KBM-7 (cell line): ENCODE measurements around the gene QKI.

ENCODE experiments used
- DNase-seq: peaks from one replicate; pipeline ENCODE4 v3.0.0-alpha.2; 2015
- in situ Hi-C: fragments of 300-500 bp; cut with MboI; formaldehyde crosslinking; loops from 2 replicates; pipeline ENCODE4 v1.14.3; 2020; ENCODE audit warnings: low sequenced_read_pairs, low pct_unique_long_range_greater_than_20kb, mixed read lengths

Gene QKI

DNA sequence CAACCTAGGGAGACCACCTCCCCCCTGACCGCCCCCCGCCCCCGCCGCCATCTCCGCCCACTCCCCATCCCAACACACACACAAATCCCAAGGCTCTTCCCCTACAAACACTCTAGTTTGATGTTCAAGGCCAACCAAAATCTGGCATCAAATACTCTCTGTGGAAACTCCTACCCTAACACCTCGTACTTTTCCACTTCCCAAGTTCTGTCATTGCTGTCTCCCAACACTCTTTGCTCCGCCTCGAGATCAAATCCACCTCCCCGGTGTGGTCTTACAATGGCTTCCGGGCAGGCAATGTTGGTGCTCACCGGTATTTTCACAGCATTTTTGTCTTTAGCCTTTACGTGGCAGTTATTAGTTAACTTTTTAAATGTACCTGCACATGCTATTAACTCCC, 4.8 kb upstream of the QKI start:
- DNase-seq, result no peak
- in situ Hi-C loops, result no loop called here

DNA sequence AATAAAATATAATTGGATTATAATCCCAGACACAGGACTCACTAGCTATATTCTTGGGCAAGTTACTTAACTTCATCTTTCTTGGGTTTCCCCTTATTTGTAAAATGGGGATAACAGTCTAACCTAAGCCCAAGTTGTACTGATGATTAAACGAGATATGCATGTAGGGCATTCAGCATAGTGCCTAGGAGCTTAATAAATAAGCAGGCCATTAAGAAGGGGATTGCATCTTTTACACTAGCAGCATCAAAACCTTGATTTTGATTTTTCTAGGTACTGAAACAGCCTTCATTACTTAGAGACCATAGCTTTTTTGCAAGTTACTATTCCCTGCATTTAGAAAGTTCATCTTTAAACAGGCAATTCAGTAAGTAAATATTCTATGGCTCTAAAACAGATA, 2.2 kb upstream of the QKI start:
- in situ Hi-C loops, result no loop called here
- DNase-seq, result no peak

DNA sequence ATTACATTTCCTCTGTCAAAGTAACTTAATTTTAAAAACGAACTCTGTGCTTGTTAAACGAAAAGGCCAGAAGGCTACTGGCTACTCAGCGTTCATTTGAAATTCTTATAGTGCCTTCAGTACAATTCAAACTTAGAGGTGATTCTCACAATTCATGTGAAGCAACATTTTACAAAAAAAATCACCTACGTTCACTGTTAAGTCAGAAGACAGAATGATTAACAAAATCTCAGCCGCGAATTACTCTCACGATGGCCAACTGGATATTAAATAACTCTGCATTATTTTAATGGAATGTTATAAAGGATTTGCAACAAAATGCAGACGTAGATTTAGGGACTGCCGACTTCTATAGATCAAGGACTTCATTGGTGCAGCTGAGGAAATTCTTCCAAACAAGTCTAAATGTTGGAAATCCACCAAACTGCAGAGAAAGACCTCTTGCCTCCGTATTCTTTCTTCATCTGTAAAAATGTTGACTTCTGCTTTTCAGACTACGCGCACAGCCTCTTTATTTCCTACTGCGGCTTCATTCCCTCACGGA, 1.6 kb upstream of the QKI start:
- DNase-seq, result no peak
- in situ Hi-C loops, result no loop called here

DNA sequence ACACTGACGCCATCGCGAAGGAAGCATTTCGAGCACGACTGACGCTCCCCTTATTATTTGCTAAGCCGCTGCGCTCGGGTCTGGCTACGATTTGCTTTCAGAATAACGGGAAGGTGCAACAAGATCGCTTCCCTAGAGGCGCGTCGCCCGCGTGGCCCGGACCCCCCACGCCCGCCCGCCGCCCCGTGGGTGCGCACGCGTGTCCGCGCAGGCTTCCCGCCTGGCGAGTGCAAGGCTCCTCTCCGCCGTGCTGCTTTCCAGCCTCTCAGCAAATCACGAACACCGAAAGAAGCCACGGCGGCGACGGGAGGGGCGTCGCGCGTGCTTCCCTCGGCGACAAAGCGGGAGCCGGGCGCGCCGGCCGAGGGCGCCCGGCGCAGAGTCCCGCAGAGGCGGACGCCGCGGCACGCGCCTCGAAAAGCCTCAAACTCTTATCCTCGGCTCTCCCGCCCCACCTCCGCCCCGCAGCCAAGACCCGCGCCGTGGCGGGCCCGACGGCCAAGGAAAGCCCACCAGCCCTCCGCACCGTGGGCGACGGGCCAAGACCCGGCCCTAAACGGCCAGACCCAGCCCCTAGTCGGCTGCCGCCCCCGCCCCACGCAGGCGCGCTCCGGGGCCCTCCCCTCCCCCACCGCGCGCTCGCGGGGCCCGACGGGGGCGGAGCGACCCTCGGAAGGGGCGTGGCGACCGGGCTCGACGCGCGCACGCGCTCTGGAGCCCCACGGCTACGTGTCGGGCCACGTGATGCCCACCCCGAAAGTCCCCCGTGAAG, 987 bp upstream of the QKI start:
- in situ Hi-C loops, result no loop called here
- peak; percentile 85 for DNase-seq

DNA sequence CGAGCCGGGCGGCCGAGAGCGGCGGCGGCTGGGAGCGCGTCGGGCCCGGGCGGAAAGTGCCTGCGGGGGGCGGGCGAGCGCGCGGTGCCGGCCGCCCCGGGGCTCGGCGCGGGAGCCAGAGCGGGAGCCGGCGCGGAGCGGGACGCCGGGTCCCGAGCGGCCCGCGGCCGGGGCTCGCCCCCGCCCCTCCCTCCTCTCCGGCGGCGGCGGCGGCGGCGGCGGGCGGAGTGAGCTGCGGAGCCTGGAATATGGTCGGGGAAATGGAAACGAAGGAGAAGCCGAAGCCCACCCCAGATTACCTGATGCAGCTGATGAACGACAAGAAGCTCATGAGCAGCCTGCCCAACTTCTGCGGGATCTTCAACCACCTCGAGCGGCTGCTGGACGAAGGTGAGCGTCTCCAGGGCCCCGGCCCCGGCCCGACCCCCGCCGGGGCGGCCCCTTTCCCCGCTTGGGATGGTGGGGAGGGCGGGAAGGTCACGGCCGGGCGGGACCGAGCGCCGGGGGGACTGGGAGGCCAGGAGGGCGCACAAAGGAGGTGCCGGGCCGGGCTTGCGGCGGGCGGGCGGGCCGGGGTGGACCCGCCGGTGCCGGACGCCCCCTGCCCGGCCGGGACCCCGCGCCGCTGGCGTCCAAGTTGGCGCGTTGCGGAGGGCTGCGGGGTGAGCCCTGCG, 565 bp downstream of the QKI start:
- in situ Hi-C loops, result no loop called here
- peak; percentile 29 for DNase-seq

DNA sequence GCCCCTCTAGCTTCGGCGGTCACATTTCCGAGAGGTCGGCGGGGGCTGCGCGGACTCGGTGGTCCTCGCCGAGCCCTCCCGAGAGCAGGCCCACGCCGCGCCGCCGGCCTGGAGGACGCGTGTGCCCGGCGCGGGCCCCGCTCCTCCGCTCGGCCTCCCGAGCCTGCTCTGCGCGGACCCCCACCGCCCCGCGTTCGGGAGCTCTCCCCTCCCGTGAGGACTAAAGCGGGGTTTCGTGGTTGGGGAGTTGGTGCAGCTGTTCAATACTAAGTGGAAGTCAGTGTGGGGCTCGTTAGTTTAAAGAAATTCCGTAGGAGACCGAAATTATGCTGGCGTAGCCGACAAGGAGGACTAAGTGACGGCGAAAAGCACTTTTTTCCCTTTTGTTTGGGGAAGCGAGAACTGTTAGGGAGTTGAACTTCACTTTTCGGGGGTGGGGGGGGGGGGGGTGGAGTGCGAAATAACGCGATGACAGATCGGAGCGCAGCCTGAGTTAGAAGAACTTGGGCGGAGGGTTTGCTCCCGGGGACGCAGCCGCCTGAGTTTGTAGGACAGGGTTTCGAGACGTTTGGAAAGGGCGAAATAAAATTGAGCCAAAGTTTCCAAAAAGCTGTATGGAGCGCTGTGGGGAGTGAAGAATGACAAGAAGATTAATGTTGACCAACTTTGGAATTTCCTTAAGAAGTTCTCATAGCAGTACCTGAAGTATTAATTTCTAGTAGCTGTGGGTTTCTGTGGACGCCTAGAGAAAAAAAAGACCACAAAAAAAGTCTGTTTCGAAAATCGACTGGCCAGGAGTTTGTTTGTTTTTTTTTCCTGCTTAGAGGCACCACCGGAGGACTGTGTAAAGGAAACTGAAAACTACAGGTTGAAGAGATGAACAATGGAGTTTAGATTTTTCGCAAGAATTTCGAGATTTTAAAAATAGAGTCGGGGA, 1.4 kb downstream of the QKI start:
- in situ Hi-C loops, result no loop called here
- DNase-seq, result peak; percentile 75

DNA sequence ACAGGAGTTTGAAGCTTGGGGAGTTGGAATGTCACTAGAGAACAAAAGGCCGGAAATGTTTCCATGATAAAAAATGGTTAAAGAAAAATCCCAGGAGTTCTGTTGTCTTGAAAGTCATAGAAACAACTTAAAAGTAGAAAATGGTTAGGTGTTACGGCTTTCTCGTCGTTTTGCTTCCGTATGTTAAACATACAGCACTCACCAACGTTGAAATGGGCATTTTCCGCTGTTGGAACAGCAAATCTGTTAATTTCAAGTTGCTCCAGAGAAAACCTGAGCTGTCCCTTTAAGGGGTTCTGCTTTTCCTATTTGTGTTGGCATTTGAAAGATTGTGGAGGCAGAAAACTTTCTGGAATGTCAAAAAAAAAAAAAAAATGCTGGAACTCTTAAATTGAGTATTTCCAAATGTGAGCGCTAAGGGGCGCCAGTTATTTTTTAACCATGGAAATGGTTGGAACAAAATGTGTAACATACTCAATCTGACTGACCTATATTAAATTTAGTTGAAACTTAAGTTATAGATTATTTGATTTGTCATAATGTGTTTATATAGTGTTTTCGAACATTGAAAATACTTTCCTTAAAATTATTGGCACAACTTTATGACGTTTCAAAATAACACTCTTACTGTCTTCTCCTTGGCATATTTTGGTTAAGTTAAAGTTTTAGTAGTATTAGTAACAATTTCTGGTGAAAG, 2.2 kb downstream of the QKI start:
- in situ Hi-C loops, result no loop called here
- peak; percentile 71 for DNase-seq

DNA sequence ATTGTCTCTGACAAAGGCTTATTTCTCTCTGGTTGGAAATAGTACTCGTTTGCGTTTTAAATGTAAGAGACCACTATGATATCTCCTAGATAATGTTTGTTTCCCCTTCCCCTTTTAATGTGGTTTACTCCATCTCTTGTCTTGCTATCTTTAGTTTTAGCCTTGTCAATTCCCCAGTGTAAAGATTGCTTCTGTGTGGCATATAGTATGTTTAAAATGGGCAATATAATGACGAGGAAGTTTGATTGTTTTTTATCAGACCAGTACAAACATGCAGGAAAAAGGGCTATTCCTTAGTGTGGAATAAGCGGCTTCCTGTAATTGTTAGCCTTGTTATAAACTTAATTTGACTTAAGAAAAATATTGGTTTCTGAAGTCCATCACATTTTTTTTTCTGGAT, 3.1 kb downstream of the QKI start:
- in situ Hi-C loops, result no loop called here
- peak; percentile 49 for DNase-seq

DNA sequence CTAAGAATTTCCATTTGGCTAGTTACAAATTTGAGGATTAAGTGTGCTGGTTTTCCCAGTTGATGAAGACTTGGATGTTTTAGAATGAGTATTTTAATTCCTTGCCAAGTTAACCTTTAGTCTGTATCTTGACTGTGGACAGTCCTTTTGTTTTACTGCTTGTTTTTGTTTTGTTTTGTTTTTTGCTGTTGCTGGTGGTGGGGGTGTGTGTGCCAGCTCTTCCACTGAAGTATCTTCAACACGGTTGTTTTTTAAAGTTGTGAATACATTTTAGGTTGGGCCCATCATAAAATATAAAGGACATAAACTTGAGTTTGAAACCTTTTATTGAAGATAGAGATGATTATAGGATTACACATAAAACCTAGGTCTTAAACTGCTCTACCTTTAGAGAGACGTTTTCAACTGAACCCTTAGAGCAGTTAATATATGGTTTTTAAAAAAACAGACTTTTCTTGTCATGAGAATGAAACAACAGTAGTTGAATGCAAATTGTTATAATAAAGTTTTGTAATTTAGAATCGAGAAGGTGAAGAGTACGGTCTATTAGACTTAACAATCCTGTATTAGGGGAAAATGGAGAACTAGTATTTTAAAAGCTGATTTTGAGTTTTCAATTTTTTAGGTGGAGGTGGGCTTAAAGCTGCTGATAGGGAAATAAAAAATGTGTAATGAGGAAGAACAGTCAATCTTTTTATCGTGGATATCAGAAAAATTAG, 4.0 kb downstream of the QKI start:
- DNase-seq, result no peak
- in situ Hi-C loops, result no loop called here

DNA sequence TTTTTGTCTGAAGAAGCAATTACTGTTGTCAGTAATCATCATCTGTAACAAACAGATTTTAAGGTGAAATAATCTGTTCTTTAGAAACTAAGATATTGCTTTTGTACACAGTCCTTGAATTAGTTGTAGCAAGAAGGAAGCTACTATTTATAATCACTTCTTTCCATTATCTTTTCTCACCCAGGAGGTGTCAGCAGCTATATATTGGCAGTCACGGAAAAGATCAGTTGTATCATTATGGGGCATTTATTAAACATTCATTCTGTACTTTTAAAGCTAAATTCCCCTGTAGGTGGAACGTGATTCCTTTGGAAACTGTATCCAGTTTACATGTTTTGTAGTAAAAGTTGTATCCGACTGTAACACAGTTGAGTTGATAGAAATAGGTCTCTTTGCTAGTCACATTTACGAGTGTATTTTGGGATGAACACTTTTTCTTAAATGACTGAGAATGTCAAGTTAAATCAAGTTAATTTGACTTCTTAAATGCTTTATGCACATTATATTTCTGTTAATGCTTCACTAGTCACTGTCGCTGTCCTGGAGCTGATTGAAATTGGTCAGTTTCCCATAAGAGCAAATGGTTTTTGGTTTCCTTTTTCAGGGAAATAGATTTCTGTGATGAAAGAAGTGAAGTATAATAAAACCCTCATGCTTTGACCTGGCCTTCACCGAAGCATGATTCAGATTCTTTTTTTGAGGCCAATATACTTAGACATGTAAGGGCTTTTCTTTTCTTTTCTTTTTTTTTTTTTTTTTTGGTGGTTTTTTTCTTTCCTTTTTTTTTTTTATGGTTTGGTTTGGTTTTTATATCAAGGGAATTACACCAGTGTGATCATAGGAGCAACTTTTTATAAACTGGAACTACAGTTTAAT, 5.1 kb downstream of the QKI start:
- in situ Hi-C loops, result no loop called here
- no peak for DNase-seq

DNA sequence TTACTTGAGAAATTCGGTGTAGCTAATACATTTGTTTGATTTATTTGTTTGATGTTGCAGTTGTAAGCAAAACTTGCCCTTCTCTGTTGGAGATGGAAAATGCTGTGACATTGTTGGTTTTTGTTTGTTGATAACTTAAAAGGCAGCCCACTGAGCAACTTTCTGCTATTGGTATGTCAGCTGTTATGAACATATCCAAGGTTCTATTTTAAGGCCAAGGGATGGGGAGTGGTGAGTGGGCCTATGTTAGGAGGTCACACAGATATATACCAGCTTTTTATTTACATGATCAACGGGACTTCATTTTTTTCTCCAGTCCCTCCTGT, 5.7 kb downstream of the QKI start:
- no peak for DNase-seq
- in situ Hi-C loops, result no loop called here

DNA sequence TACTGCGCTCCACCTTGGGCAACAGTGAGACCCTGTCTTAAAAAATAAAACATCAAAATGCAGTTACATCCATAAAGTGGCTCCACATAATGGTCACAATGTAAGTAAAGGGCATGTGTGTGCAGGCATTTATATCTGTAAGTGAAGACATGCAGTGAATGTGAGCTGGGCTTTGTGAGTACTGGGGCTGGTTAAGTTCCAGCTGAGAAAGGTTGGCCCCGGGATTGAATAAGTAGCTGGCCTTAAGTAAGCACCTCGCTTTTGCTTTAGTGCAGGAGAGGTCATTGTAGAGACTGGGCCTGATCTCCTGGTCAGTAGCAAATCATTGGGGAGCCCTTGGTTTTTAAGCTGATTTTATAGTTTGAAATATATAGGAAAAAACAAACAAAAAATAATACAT, 8.0 kb downstream of the QKI start:
- in situ Hi-C loops, result no loop called here
- DNase-seq, result no peak

DNA sequence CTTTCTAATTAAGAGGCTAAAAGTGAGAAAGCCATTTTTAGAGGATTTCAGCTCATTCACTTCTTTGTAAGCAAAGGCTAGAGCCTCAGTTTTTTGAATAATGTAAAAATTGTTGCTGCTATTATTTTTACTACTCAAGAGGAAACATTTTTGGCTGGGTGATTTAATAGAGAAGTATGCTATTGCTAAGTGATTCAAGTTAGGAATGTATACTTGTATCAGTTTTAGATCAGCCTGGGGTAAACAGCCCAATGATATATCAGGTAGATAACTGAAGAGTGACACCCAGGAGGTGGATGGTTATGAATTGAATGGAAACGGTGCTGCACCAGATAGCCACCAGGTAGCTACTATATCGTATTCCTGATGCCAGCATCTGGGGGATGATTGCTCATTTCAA, 9.2 kb downstream of the QKI start:
- DNase-seq, result no peak

DNA sequence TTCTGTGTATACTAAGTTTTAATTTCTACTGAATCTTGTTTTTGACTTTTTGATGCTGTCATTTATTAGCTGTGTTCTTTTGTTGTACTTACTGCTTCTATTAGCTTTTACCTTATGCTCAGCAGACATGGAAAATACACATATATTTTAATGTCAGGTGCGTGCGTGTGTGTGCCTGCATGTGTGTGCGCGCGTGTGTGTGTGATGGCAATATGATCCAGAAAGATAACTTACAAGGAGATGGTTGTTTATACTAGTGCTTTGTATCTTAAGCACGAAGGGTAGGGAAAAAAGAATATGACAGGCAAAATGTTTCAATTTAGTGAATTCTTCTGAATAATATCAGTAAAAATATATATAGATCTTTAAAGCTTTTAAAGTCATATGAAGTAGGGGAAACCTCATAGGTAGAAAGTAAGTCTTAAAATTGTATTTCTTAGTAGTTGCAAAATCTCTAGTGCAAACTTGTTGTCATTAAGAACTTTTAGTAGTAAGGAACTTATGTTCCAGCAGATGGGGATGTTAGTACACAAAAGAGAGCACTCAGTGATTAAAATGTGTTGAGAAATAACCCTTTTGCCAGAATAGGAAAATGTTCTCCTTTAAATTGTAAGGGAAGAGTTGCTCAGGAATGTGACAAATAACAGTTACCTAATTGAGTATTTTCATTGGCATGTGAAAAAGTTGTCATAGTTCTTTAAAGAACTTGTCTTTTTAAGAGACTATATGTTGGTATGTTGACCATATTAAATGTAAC, 13.2 kb downstream of the QKI start:
- DNase-seq, result peak; percentile 43
- in situ Hi-C loops, result no loop called here

More for the DNA sequence above, 9.2 kb downstream of the QKI start:
- in situ Hi-C loops, result no loop called here

DNA sequence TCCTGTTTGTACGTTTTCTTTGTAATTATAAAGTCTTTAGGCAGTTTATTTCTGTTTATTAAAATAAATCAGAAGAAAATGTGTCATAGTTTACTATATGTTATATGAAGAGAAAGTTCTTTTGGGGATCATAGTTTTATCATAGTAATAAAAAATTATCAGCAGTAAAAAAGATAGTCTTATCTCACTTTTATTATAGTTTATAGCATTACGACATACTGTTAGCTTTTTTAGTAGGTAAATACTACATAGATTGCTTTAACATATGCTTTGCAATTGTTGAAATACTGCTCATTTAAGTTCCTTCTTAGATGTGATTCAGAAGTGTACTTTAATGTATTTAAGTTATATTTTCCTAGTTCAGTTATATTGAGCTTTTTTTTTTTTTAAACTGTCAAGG, 13.9 kb downstream of the QKI start:
- in situ Hi-C loops, result no loop called here
- no peak for DNase-seq

DNA sequence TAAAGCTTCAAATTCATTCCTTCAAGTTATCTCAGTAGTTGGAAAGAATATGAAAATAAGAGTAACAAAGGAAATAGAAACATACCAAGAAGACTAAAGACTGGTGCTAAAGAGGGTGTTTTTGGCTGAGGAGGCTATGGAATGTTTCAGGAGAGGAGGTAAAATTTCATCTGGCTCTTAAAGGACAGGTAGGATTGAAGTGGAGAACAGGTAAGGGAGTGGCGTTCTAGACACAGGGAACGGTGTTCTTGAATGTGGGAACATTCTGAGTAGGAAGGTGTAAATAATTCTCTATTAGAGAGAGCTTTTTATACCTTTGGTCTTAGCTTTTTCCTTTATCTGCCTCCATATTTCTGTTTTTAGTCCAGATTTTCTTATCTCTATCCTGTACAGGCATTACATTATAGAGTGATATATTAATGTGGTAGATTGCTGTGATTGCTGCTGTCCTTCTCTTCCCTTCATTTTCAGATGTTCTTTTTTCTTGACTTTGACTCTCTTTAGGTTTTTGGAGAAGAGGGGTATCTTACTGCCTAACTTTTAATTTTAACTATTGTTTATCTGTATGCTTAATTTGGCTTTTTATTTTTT, 15.4 kb downstream of the QKI start:
- DNase-seq, result no peak
- in situ Hi-C loops, result no loop called here

DNA sequence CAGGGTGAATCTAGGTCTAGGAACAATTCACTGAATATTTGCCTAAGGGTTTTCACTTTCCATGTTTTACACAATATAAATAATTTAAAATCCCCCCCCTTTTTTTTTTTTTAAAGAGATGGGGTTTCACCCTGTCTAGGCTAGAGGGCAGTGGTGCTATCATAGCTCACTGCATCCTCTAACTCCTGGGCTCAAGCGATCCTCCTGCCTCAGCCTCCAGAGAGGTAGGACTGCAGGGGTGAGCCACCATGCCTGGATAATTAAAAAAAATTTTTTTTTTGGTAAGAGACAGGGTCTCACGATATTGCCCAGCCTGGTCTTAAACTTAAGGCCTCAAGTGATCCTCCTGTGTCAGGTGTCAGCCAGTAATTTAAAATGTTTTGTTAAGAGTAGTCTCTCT, 17.8 kb downstream of the QKI start:
- in situ Hi-C loops, result no loop called here
- DNase-seq, result no peak
